Activated T-helper 9 cell treated with anti-CD3 and anti-CD28 coated beads, Interleukin-2, amount 50 U/mL, for 16 hours (primary cell): Measurements from ENCODE around the gene NFILZ.
"Not testable (repeated sequence)": the region's sequence is repeated elsewhere in the genome, so short reads cannot be mapped to it uniquely, and the experiment has no call there.

Source experiments
- DNase-seq: peaks from one replicate; pipeline ENCODE4 v3.0.0-alpha.2; 2020; ENCODE audit warnings: low read depth

NFILZ gene

GRCh38 chr19:8611877-8612806 lies 18.3 kb upstream of the NFILZ start:
- DNase-seq = no peak

- no peak for DNase-seq
Observed at GRCh38 chr19:8612807-8613171, 17.6 kb upstream of the NFILZ start.

GRCh38 chr19:8614455-8614854 lies 16.0 kb upstream of the NFILZ start:
- no peak for DNase-seq

GRCh38 chr19:8615024-8615423 lies 15.4 kb upstream of the NFILZ start:
- DNase-seq = no peak

- no peak for DNase-seq
Observed at GRCh38 chr19:8615813-8616596, 14.4 kb upstream of the NFILZ start.

- DNase-seq = no peak
Observed at GRCh38 chr19:8616861-8617260, 13.6 kb upstream of the NFILZ start.

GRCh38 chr19:8617325-8617724 lies 13.1 kb upstream of the NFILZ start:
- DNase-seq = not testable (repeated sequence)

GRCh38 chr19:8617984-8618383 lies 12.4 kb upstream of the NFILZ start:
- no peak for DNase-seq

GRCh38 chr19:8618751-8619150 lies 11.7 kb upstream of the NFILZ start:
- DNase-seq = no peak

- not testable (repeated sequence) for DNase-seq
Observed at GRCh38 chr19:8622886-8623285, 7.5 kb upstream of the NFILZ start.

- DNase-seq = no peak
Observed at GRCh38 chr19:8626842-8627241, 3.6 kb upstream of the NFILZ start.

- no peak for DNase-seq
Observed at GRCh38 chr19:8629184-8629583, 1.2 kb upstream of the NFILZ start.

- DNase-seq = no peak
Observed at GRCh38 chr19:8630796-8631424, 477 bp downstream of the NFILZ start.

GRCh38 chr19:8631425-8631819 lies 989 bp downstream of the NFILZ start:
- DNase-seq = no peak

- no peak for DNase-seq
Observed at GRCh38 chr19:8635422-8635821, 5.0 kb downstream of the NFILZ start.

- not testable (repeated sequence) for DNase-seq
Observed at GRCh38 chr19:8637070-8637469, 6.6 kb downstream of the NFILZ start.

GRCh38 chr19:8638078-8638619 lies 7.7 kb downstream of the NFILZ start:
- no peak for DNase-seq

- DNase-seq = no peak
Observed at GRCh38 chr19:8639821-8640401, 9.5 kb downstream of the NFILZ start.

GRCh38 chr19:8640402-8641004 lies 10.1 kb downstream of the NFILZ start:
- DNase-seq = no peak

GRCh38 chr19:8641221-8641907 lies 10.9 kb downstream of the NFILZ start:
- no peak for DNase-seq
